CD14-positive monocyte (primary cell): Measurements from ENCODE around the gene CNGA1. TPM values are rescaled to one million over a fixed set of nuclear protein-coding genes. Genes with fewer than 3 reads are reported as not detected.
"Not testable (repeated sequence)": the region's sequence is repeated elsewhere in the genome, so short reads cannot be mapped to it uniquely, and the experiment has no call there.

ENCODE experiments used
- DNase-seq, 3 donors: peaks; one replicate each; pipeline ENCODE4 v3.0.0-alpha.2; 2011 to 2022
- H2AFZ ChIP-seq: 2 replicates; pipeline ENCODE4 v1.6.0; 2012; ENCODE audit warnings: mild to moderate bottlenecking, low read depth, low read length, inconsistent platforms; ENCODE audit not compliant: insufficient read depth, poor library complexity, severe bottlenecking
- H3K27ac ChIP-seq, 2 donors: 1 replicate in 1 of 2; 2 replicates in 1 of 2; pipeline ENCODE4 v1.5.1; 2012 to 2013; ENCODE audit warnings: low read length in 2 of 2, control low read depth in 1 of 2, inconsistent platforms in 1 of 2, low read depth in 1 of 2, mild to moderate bottlenecking in 1 of 2
- H3K27me3 ChIP-seq, 2 donors: one replicate each; pipeline versions ENCODE4 v1.6.0 to v1.6.1; 2011 to 2013; ENCODE audit warnings: low read length in 2 of 2; ENCODE audit not compliant: control insufficient read depth in 2 of 2, insufficient read depth in 2 of 2
- H3K36me3 ChIP-seq, 2 donors: replicated peaks in 1 of 2; 1 replicate in 1 of 2; 2 replicates in 1 of 2; pipeline versions ENCODE4 v1.5.1 to v1.6.1; 2012 to 2013; ENCODE audit warnings: low read length in 2 of 2, control low read depth in 1 of 2, inconsistent platforms in 1 of 2, mild to moderate bottlenecking in 1 of 2; ENCODE audit not compliant: insufficient read depth in 2 of 2, control insufficient read depth in 1 of 2
- H3K4me1 ChIP-seq, 2 donors: 1 replicate in 1 of 2; 2 replicates in 1 of 2; pipeline versions ENCODE4 v1.5.1 to v1.6.1; 2012 to 2013; ENCODE audit warnings: low read length in 2 of 2, control low read depth in 1 of 2, inconsistent platforms in 1 of 2, mild to moderate bottlenecking in 1 of 2, moderate library complexity in 1 of 2; ENCODE audit not compliant: insufficient read depth in 2 of 2, control insufficient read depth in 1 of 2
- H3K4me2 ChIP-seq: replicated peaks from 2 replicates; pipeline ENCODE3; 2012; ENCODE audit warnings: low read length, moderate library complexity, mild to moderate bottlenecking; ENCODE audit not compliant: poor library complexity, severe bottlenecking; ENCODE audit errors: extremely low read depth
- H3K4me3 ChIP-seq, 3 experiments: fragments of 200-600 bp in 1 of 3; sonication (generic) in 1 of 3; replicated peaks in 1 of 3; 1 replicate in 2 of 3; 2 replicates in 1 of 3; pipeline ENCODE4 v1.5.1; 2011 to 2013; ENCODE audit warnings: low read length in 3 of 3, mild to moderate bottlenecking in 3 of 3, control low read depth in 2 of 3, low read depth in 2 of 3, inconsistent platforms in 1 of 3, moderate library complexity in 1 of 3
- H3K79me2 ChIP-seq: 2 replicates; pipeline ENCODE4 v1.6.0; 2012; ENCODE audit warnings: mild to moderate bottlenecking, control low read depth, inconsistent platforms, low read length, moderate library complexity; ENCODE audit not compliant: insufficient read depth
- H3K9ac ChIP-seq: 2 replicates; pipeline ENCODE4 v1.6.0; 2017; ENCODE audit warnings: low read length, mild to moderate bottlenecking; ENCODE audit not compliant: insufficient read depth, poor library complexity, severe bottlenecking
- H3K9me3 ChIP-seq, 2 donors: replicated peaks in 1 of 2; 1 replicate in 1 of 2; 2 replicates in 1 of 2; pipeline versions ENCODE4 v1.5.1 to v1.6.1; 2012 to 2013; ENCODE audit warnings: low read length in 2 of 2, control low read depth in 1 of 2; ENCODE audit not compliant: control insufficient read depth in 1 of 2, insufficient read depth in 1 of 2
- H4K20me1 ChIP-seq: 2 replicates; pipeline ENCODE4 v1.6.0; 2012; ENCODE audit warnings: mild to moderate bottlenecking, low read length, control low read depth, moderate library complexity; ENCODE audit not compliant: insufficient read depth
- H3K27ac Mint-ChIP-seq, 7 donors: one replicate each; pipeline ENCODE4 v1.8.0; 2020; ENCODE audit warnings: mild to moderate bottlenecking in 7 of 7, mixed read lengths in 7 of 7, moderate library complexity in 6 of 7, inconsistent platforms in 2 of 7
- H3K27me3 Mint-ChIP-seq, 3 donors: one replicate each; pipeline ENCODE4 v1.8.0; 2021 to 2022; ENCODE audit warnings: low read depth in 3 of 3, mild to moderate bottlenecking in 3 of 3, mixed read lengths in 3 of 3, moderate library complexity in 3 of 3, inconsistent platforms in 1 of 3
- H3K36me3 Mint-ChIP-seq, 2 donors: one replicate each; pipeline ENCODE4 v1.8.0; 2020; ENCODE audit warnings: mixed read lengths in 2 of 2, inconsistent platforms in 1 of 2, mild to moderate bottlenecking in 1 of 2
- H3K4me1 Mint-ChIP-seq: one replicate; pipeline ENCODE4 v1.8.0; 2020; ENCODE audit warnings: mild to moderate bottlenecking, mixed read lengths
- H3K4me3 Mint-ChIP-seq, 2 donors: one replicate each; pipeline ENCODE4 v1.8.0; 2020; ENCODE audit warnings: mild to moderate bottlenecking in 2 of 2, mixed read lengths in 2 of 2, moderate library complexity in 1 of 2
- H3K9me3 Mint-ChIP-seq, 7 donors: one replicate each; pipeline ENCODE4 v1.8.0; 2020 to 2022; ENCODE audit warnings: mixed read lengths in 7 of 7, mild to moderate bottlenecking in 6 of 7, moderate library complexity in 6 of 7, inconsistent platforms in 2 of 7
- CTCF ChIP-seq: fragments of 200-600 bp; IDR thresholded peaks from one replicate; pipeline ENCODE4 v1.8.0; 2022; ENCODE audit warnings: antibody characterized with exemption, mild to moderate bottlenecking
- WGBS: methylation state at CpG from one replicate; pipeline ENCODE4 v1.1.5; 2013; ENCODE audit warnings: missing lambda C conversion rate; ENCODE audit not compliant: insufficient coverage; 5-methylcytosine and 5-hydroxymethylcytosine counted together
- intact Hi-C, 2 donors: fragments of 100-400 bp; cut with micrococcal nuclease; formaldehyde crosslinking; loops; one replicate each; pipeline versions ENCODE4 v1.15.0 to v1.15.1; 2023
- polyA plus RNA-seq, 3 donors: library from polyadenylated mRNA; depleted of rRNA in 1 of 3; unstranded in 2 of 3; stranded (reverse) in 1 of 3; fragments of 300-500 nt in 2 of 3; fragments of >200 nt in 1 of 3; fragmentation: Illumina TruSeq in 2 of 3; gene quantifications; 1 replicate in 2 of 3; 2 replicates in 1 of 3; pipeline ENCODE4 v1.2.3, GENCODE V29; 2012 to 2021

The CNGA1 gene
- polyA plus RNA-seq, 3 donors = not detected

DNA sequence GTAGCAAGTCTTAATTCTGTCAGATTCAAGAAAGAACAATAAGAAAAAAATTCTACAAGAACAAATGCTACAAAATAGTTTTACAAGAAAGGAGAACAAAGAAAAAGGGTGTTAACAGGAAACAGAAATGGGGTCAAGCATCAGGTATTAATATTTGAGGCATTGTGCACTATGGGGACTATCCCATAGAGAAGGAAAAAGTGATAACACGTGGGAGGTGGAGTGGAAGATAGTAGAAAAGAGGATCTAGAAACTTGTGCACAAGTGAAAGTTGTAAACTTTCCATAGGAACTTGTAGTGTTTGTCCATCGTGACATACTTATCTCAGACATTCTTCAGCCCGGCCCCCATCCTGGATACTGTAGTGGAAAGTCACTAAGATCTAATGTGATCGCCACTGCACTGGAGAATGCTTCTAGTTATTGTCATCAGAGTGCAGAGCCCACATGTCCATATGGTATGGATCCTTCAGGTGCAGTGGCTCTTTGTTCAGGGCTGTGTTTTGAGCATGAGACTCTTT, 86.7 kb downstream of the CNGA1 start:
- Mint-ChIP-seq H3K9me3 (peaks cover 0 to 10% (median 5%) of the 10 kb centered on the region in 7 donors), H3K27me3 (peaks cover 0 to 6% (median 5%) of the 10 kb centered on the region in 3 donors), H3K4me3 (no peak overlapping the region), H3K36me3 (peaks cover 0 to 5% of the 10 kb centered on the region in 2 donors), H3K4me1 (peaks cover 24% of the 10 kb centered on the region), H3K27ac (no peak overlapping the region)
- H3K4me2 ChIP-seq = peak overlapping the region; percentile 8
- intact Hi-C loops = loop anchor here (5.0 to 10.0 kb wide), 3 partner anchors 115 to 257 kb away; no protein-coding TSS in a partner anchor
- H3K27me3 ChIP-seq = no peaks in the 10 kb centered on the region
- no peak overlapping the region for H3K4me3 ChIP-seq
- no peak for TF ChIP-seq CTCF
- no peaks in the 10 kb centered on the region for H4K20me1 ChIP-seq
- H3K27ac ChIP-seq = no peak overlapping the region
- H3K79me2 ChIP-seq = no peaks in the 10 kb centered on the region
- H3K9ac ChIP-seq = no peak overlapping the region
- DNase-seq = no peak
- peak overlapping the region; percentile 17 for H2AFZ ChIP-seq
- WGBS = 62% methylated on average over 3 of the region's 4 CpGs
- peaks cover 8 to 26% of the 10 kb centered on the region in 2 donors for H3K4me1 ChIP-seq
- no peaks in the 10 kb centered on the region for H3K9me3 ChIP-seq
- H3K36me3 ChIP-seq = no peaks in the 10 kb centered on the region

GRCh38 chr4:47926667-47927258, 89.7 kb downstream of the CNGA1 start:
- H3K4me3 ChIP-seq = peak overlapping the region in 1 of 3 experiments; percentile 68
- WGBS = 6% methylated on average over 14 of the region's 15 CpGs

DNA sequence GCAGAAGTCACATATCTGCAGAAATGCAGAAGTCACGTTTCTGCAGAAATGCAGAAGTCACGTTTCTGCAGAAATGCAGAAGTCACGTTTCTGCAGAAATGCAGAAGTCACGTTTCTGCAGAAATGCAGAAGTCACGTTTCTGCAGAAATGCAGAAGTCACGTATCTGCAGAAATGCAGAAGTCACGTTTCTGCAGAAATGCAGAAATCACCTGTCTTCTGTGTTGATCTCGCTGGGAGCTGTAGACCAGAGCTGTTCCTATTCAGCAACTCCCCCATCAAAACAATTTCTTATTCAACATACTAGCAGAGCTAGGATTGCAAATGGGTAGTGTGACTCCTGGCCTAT, 93.2 kb downstream of the CNGA1 start:
- peaks cover 11 to 53% of the 10 kb centered on the region in 2 donors for H3K4me1 ChIP-seq
- 2% methylated on average over 7 of the region's 8 CpGs for WGBS
- H3K27ac Mint-ChIP-seq = peak overlapping the region; percentile 50 to 89 (median 76)
- H3K27me3 ChIP-seq, H2AFZ ChIP-seq, H3K27me3 Mint-ChIP-seq, H3K4me3 ChIP-seq, H3K36me3 ChIP-seq, H4K20me1 ChIP-seq, H3K4me3 Mint-ChIP-seq, H3K9ac ChIP-seq, H3K4me2 ChIP-seq, H3K79me2 ChIP-seq: not testable (repeated sequence)
- H3K9me3 ChIP-seq = peaks cover 5 to 14% of the 10 kb centered on the region in 2 donors
- peak; percentile 70 to 87 (median 81) for DNase-seq
- peaks cover 23 to 58% (median 37%) of the 10 kb centered on the region in 7 donors for H3K9me3 Mint-ChIP-seq
- intact Hi-C loops = loop anchor here in 1 of 2 donors (10.0 kb wide), 1 partner anchor 122 kb away; no protein-coding TSS in a partner anchor
- H3K36me3 Mint-ChIP-seq = peaks cover 9 to 12% of the 10 kb centered on the region in 2 donors
- peaks cover 59% of the 10 kb centered on the region for H3K4me1 Mint-ChIP-seq
- H3K27ac ChIP-seq = peak overlapping the region in 1 of 2 donors; percentile 82

More at GRCh38 chr4:47926667-47927258, 89.7 kb downstream of the CNGA1 start:
- H3K4me1 Mint-ChIP-seq = peaks cover 48% of the 10 kb centered on the region
- peaks cover 3 to 12% of the 10 kb centered on the region in 2 donors for H3K36me3 Mint-ChIP-seq
- H3K9me3 Mint-ChIP-seq = peaks cover under 1 to 33% (median 19%) of the 10 kb centered on the region in 7 donors
- Histone ChIP-seq H3K27ac (no peak overlapping the region), H3K36me3 (no peaks in the 10 kb centered on the region), H3K9ac (no peak overlapping the region), H2AFZ (peak overlapping the region; percentile 76), H3K4me1 (peaks cover 15 to 53% of the 10 kb centered on the region in 2 donors), H4K20me1 (no peaks in the 10 kb centered on the region), H3K4me2 (peak overlapping the region; percentile 68), H3K79me2 (no peaks in the 10 kb centered on the region), H3K9me3 (peaks cover 5 to 14% of the 10 kb centered on the region in 2 donors), H3K27me3 (no peaks in the 10 kb centered on the region)
- intact Hi-C loops = loop anchor here in 1 of 2 donors (10.0 kb wide), 1 partner anchor 118 kb away; no protein-coding TSS in a partner anchor
- H3K4me3 Mint-ChIP-seq = peak overlapping the region; percentile 70 to 81
- peak overlapping the region in 3 of 7 donors; percentile 22 to 42 (median 22) for H3K27ac Mint-ChIP-seq
- H3K27me3 Mint-ChIP-seq = peaks cover 0 to 5% (median 2%) of the 10 kb centered on the region in 3 donors
- TF ChIP-seq CTCF = peak; percentile 67
- peak; percentile 28 to 44 (median 30) for DNase-seq
